Spinal cord (tissue), 10 donors: ENCODE data around the gene ZNF879. TPM values are rescaled to one million over a fixed set of nuclear protein-coding genes. Genes with fewer than 3 reads are reported as not detected.

Experiments
- DNase-seq, 6 donors: peaks; one replicate each; pipeline versions ENCODE4 v3.0.0 to v3.0.0-alpha.2; 2013 to 2015; ENCODE audit warnings: low spot score in 6 of 6, low read depth in 4 of 6
- H3K27ac ChIP-seq: one replicate; pipeline ENCODE4 v1.5.1; 2013; ENCODE audit warnings: low read depth, low read length, control low read depth
- H3K27me3 ChIP-seq: one replicate; pipeline ENCODE4 v1.6.1; 2013; ENCODE audit warnings: low read length; ENCODE audit not compliant: control insufficient read depth, insufficient read depth
- H3K36me3 ChIP-seq: one replicate; pipeline ENCODE4 v1.6.1; 2013; ENCODE audit warnings: low read length; ENCODE audit not compliant: control insufficient read depth, insufficient read depth
- H3K4me1 ChIP-seq: one replicate; pipeline ENCODE4 v1.6.1; 2013; ENCODE audit warnings: low read length; ENCODE audit not compliant: control insufficient read depth, insufficient read depth
- H3K4me3 ChIP-seq: one replicate; pipeline ENCODE4 v1.5.1; 2013; ENCODE audit warnings: low read depth, low read length, control low read depth
- H3K9me3 ChIP-seq: one replicate; pipeline ENCODE4 v1.6.1; 2013; ENCODE audit warnings: low read length; ENCODE audit not compliant: control insufficient read depth, insufficient read depth
- WGBS: methylation state at CpG from one replicate; pipeline ENCODE4 v1.1.5; 2013; ENCODE audit warnings: missing lambda C conversion rate; ENCODE audit not compliant: insufficient coverage; 5-methylcytosine and 5-hydroxymethylcytosine counted together
- long read RNA-seq, 4 donors: transcript quantifications; one replicate each; lab custom pipeline, GENCODE V29; 2026
- polyA plus RNA-seq, 2 donors: library from polyadenylated mRNA; unstranded; fragments of 120-200 nt; gene quantifications; one replicate each; pipeline ENCODE4 v1.2.1, GENCODE V29; 2013; ENCODE audit not compliant: insufficient read length in 2 of 2
- total RNA-seq, 2 donors: library from RNA; depleted of rRNA in 1 of 2; stranded (reverse); fragments of 120-200 nt in 1 of 2; fragments of >200 nt in 1 of 2; gene quantifications; one replicate each; pipeline versions ENCODE4 v1.2.3 to v1.2.4, GENCODE V29; 2013 to 2014
- donor health status: healthy.

ZNF879 gene
- total RNA-seq (10 to 100 TPM; 10.2 to 10.5 TPM), polyA plus RNA-seq (1 to 10 TPM; 6.4 to 8.0 TPM)
- long read RNA-seq, donor 1, partial matches to known transcripts: 0 of 2 reads
- long read RNA-seq, donor 1, other reads (novel, unspliced or antisense): 0 of 2 reads
- long read RNA-seq, donor 2, partial matches to known transcripts: 0 of 3 reads
- long read RNA-seq, donor 2, other reads (novel, unspliced or antisense): 0 of 3 reads
- long read RNA-seq, donor 3, partial matches to known transcripts: 0 of 1 reads
- long read RNA-seq, donor 3, other reads (novel, unspliced or antisense): 0 of 1 reads
- long read RNA-seq, donor 4, partial matches to known transcripts: 0 of 1 reads
- long read RNA-seq, donor 4, other reads (novel, unspliced or antisense): 0 of 1 reads

DNA sequence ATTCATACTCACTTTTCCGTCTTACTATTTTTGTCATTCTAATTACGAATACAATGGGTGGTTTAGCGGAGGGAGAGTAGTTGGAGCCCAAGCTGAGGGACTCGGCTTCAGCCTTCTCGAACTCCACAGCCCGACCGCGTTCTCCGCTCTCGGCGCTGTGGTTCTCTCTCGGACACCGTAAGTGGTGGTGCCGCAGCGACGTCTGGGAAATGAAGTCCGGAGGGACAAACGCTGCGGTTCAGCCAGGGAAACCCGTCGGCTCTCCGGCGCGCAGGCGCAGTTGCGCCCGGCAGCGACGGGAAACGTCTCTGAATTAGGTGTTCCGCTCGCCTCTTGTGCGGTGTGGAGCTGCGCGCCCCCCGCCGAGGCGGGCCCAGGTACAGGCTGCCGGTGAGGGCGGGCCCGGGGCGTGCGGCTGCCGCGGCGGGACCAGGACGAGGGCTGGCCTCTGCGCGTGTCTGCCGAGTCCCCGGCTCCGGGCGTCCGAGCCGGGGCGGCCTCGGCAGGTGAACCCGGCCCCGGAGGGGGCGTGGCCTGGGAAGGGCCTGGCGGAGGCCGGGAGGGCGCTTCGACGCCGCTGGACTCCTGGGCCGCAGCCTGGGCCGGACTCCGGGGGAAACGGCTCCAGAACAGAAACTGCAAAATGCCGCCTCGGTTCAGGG is at the start of gene ZNF879:
TSS of gene ZNF879 (plus strand) at position 277 of the 662 bp plus-strand sequence. CDS start 1,201 bp downstream, outside the sequence.
- H3K27ac ChIP-seq: peak within 1 kb of the TSS; percentile 33
- peaks cover 6% of the 10 kb centered on the region for H3K9me3 ChIP-seq
- H3K4me1 ChIP-seq: peaks cover 13% of the 10 kb centered on the region
- peak; percentile 94 to 99 (median 96) for DNase-seq
- peak within 1 kb of the TSS; percentile 59 for H3K4me3 ChIP-seq
- H3K27me3 ChIP-seq: no peaks in the 10 kb centered on the region
- WGBS: 0% methylated on average over 70 of the region's 72 CpGs
- peaks cover 34% of the 10 kb centered on the region for H3K36me3 ChIP-seq

DNA sequence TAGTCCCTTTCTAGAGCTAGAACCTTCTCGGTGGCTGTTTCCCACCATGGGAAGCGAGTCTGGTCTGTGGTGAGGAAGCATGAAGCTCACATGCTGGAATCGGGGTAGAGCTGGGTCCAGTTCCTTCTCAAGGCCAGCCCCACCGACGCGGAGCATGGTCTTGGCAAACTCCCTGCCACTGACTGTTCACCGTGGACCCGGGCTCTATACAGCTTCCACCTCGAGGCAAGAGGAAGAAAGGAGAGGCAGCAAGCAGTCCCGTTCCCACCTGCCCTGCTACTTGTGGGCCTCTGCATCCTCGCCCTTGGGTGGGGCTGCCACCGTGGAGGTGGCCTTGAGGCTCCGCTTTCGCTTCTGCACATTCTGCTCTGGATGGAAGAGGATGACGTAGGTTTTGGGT is 42.2 kb upstream of the ZNF879 start:
- H3K27ac ChIP-seq: no peak overlapping the region
- no peak for DNase-seq
- WGBS: 96% methylated on average over 15 of the region's 15 CpGs
- no peak overlapping the region for H3K4me3 ChIP-seq
- no peaks in the 10 kb centered on the region for H3K27me3 ChIP-seq
- H3K9me3 ChIP-seq: peaks cover 35% of the 10 kb centered on the region
- peaks cover 27% of the 10 kb centered on the region for H3K36me3 ChIP-seq
- H3K4me1 ChIP-seq: no peaks in the 10 kb centered on the region

DNA sequence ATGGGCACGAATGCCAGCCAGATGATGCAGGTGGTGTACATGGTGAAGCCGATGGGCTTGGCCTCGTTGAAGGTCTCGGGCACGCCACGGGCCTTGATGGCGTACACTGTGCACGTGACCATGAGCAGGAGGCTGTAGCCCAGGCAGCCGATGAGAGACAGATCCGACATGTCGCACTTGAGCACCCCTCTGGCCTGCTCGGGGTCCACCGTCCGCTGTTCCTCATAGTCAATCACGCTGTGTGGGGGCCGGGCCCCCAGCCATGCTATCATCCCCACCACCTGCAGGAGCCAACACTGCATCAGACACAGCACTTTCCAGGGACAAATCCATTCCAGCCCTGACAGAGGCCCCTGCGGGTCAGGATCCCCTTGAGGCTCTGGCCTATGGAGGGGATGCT is 40.7 kb upstream of the ZNF879 start:
- 95% methylated on average over 17 of the region's 17 CpGs for WGBS
- H3K27ac ChIP-seq: no peak overlapping the region
- H3K27me3 ChIP-seq: no peaks in the 10 kb centered on the region
- H3K36me3 ChIP-seq: peaks cover 31% of the 10 kb centered on the region
- H3K4me3 ChIP-seq: no peak overlapping the region
- H3K4me1 ChIP-seq: no peaks in the 10 kb centered on the region
- DNase-seq: no peak
- H3K9me3 ChIP-seq: peaks cover 26% of the 10 kb centered on the region

DNA sequence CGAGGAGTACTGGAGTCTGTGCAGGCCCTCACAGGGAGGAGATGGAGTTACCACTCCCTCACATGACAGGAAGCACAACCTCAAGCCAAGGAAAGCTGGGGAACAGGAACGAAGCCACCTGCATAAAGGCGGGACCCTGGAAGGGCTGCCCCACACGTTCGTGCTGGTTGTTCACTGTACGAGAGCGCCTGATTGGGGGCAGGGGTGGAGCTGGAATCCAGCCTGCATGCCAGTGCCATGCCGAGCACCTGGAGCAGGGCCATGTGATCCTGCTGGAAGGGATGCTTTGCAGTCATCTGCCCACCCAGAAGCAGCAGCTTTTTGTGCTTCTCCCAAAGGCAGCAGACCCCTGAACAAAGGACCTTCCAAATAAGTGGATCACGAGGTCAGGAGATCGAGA is 39.9 kb upstream of the ZNF879 start:
- no peaks in the 10 kb centered on the region for H3K27me3 ChIP-seq
- H3K36me3 ChIP-seq: peaks cover 31% of the 10 kb centered on the region
- no peak for DNase-seq
- no peak overlapping the region for H3K4me3 ChIP-seq
- H3K27ac ChIP-seq: no peak overlapping the region
- H3K4me1 ChIP-seq: no peaks in the 10 kb centered on the region
- 85% methylated on average over 9 of the region's 10 CpGs for WGBS
- H3K9me3 ChIP-seq: peaks cover 25% of the 10 kb centered on the region

DNA sequence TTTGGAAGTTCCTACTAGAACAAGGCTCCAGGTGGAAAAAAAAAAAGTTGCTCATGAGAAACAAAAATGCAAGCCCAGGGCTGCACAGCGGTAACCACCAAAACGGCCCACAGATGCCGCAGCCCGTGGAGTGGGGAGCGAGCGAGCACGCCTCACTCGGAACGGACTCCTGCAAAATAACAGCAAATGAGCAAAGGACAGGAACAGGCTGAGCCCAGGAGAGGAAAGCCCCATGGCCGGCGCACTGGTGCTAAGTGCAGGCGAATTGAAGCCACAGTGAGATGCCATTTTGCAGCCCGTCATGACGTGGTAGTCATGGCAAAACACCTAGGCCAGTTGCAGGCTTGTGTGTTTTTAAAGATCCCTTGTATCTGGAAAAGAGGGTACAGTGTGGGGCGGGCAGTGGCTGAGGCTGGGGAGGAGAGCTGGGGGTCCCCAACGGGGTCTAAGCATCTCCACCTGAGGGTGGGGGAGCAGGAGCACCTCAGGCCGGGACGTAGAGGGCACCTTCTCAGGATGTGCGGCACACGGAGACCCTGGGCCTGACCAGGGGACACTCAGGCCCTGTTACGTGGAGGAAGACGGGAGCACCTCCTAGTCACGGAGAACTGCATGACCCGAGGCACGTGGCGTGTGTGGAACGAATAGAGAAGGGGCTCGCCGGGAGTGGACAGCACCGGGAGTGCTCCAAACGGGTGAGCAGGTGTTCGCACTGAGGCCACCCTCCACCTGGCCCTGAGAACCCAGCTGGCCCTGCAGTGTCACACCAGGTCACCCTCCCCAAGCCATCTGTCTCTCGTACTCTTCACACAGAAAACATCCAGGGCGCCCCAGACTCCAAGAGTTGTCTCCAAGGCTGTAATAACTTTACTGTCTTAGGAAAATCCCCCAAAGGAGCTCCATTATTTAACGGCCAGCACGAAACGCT is 39.2 kb upstream of the ZNF879 start:
- Histone ChIP-seq H3K36me3 (peaks cover 31% of the 10 kb centered on the region), H3K9me3 (peaks cover 19% of the 10 kb centered on the region), H3K4me3 (no peak overlapping the region), H3K27me3 (no peaks in the 10 kb centered on the region), H3K27ac (no peak overlapping the region), H3K4me1 (no peaks in the 10 kb centered on the region)
- DNase-seq: no peak
- WGBS: 94% methylated on average over 37 of the region's 37 CpGs

DNA sequence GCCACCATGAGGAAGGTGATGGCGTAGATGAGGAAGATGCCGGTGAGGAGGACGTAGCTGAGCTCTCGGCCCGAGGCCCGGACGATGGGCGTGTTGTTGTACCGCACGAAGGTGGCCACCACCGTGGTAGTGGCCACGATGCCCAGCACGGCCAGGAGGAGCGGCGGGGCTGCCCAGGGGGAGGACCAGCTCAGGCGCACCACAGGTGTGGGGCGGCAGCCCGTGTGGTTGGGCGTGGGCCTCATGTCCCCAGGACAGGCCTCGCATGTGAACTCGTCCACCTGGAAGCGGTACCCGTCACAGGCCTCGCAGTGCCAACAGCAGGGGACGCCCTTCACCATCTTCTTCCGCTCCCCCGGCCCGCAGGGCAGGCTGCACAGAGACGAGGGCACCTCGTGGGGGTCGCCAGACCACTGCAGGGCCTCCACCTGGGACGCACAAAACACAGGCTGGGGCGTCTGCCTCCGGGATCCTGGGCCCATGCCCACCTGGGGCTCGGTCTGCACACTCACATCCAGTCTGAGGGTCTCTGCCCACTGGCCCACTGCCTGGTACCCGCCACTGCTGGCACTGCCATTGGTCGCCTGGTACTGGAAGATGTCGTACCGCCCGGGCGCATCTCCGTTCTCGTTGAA is 37.2 kb upstream of the ZNF879 start:
- Histone ChIP-seq H3K36me3 (peaks cover 33% of the 10 kb centered on the region), H3K27me3 (no peaks in the 10 kb centered on the region), H3K4me1 (no peaks in the 10 kb centered on the region), H3K4me3 (no peak overlapping the region), H3K27ac (no peak overlapping the region), H3K9me3 (peaks cover 13% of the 10 kb centered on the region)
- no peak for DNase-seq
- 99% methylated on average over 43 of the region's 43 CpGs for WGBS

DNA sequence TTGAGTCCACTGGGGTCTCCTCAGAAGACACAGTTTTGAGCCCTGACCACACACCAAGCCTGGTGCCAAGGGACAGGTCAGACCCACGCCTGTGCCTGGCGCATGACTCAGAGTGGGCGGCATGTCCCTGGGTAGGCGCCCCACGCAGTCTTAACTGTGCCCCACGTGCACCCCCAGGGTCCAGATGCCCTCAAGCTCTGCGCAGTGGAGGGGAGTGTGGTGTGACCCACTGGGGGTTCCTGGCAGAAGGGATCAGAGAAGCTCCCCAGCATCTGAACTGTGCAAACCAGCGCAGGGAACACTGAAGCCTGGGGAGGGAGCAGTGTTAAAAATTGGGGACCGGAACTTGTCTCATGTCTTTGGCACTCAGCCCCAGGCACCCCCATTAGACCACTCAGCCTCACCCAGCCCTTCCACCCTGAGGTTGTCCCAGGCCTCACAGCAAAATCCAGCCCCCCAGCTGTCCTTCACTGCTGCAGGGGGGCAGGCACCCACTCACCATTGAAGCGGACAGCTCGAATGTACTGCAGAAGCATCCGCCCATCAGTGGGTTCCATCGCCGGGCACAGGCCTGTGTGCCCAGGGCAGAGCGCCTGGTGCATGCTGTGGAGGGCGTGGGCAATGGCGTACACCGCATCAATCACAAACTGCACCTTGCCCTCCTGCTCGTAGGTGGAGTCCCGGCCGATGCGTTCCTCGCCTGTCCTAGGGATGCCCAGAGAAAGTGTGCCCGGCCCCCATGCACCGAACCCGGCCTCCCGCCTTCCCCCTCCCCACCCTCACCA is 35.0 kb upstream of the ZNF879 start:
- Histone ChIP-seq H3K4me1 (no peaks in the 10 kb centered on the region), H3K27me3 (peaks cover 11% of the 10 kb centered on the region), H3K36me3 (peaks cover 24% of the 10 kb centered on the region), H3K27ac (no peak overlapping the region), H3K4me3 (no peak overlapping the region), H3K9me3 (peaks cover 10% of the 10 kb centered on the region)
- no peak for DNase-seq
- 89% methylated on average over 25 of the region's 27 CpGs for WGBS

DNA sequence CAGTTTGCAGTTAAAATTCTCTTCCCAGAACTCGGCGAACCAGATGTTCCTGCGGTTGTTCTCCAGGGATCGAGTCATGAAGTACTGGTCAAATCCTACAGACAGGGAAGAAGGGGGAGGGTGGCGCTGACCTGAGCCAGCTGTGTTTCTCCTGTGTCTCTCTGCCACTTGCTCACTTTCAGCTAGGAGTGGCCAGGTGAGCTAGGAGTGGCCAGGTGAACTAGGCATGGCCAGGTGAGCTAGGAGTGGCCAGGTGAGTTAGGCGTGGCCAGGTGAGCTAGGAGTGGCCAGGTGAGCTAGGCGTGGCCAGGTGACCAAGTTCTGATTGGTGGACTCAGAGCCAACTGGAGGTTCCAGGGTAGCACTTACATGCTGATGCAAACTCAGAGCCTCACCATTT is 34.3 kb upstream of the ZNF879 start:
- no peak for DNase-seq
- Histone ChIP-seq H3K4me3 (no peak overlapping the region), H3K27me3 (peaks cover 17% of the 10 kb centered on the region), H3K27ac (no peak overlapping the region), H3K4me1 (peaks cover 5% of the 10 kb centered on the region), H3K36me3 (peaks cover 24% of the 10 kb centered on the region), H3K9me3 (peaks cover 7% of the 10 kb centered on the region)
- WGBS: 91% methylated on average over 7 of the region's 7 CpGs
